HEK293 (cell line): ENCODE results near the gene CHST14.

Source experiments
- CTCF ChIA-PET: fragments of 350-600 bp; formaldehyde crosslinking; extraction: SDS; loops from one replicate; lab custom pipeline; 2021; ENCODE audit warnings: antibody characterized with exemption; lab: Yijun Ruan, JAX
- POLR2A ChIA-PET: fragments of 300-600 bp; formaldehyde crosslinking; extraction: SDS; loops from one replicate; lab custom pipeline; 2020; ENCODE audit warnings: antibody characterized with exemption, inconsistent platforms; lab: Yijun Ruan, JAX
- H3K27ac ChIP-seq: fragments of 200-500 bp; sonication (Bioruptor generic); 2 replicates; pipeline ENCODE4 v1.5.1; 2014; ENCODE audit warnings: low read depth, low read length, control low read depth, inconsistent platforms; ENCODE audit errors: extremely low read depth
- H3K36me3 ChIP-seq, 2 experiments: fragments of 200-500 bp in 1 of 2; sonication (Bioruptor generic) in 1 of 2; 1 replicate in 1 of 2; 2 replicates in 1 of 2; pipeline ENCODE4 v1.5.1; 2014 to 2017; ENCODE audit warnings: inconsistent platforms in 2 of 2, low read length in 2 of 2; ENCODE audit not compliant: control insufficient read depth in 2 of 2, insufficient read depth in 1 of 2
- H3K4me1 ChIP-seq: fragments of 200-500 bp; sonication (Bioruptor generic); 2 replicates; pipeline ENCODE4 v1.5.1; 2014; ENCODE audit warnings: mild to moderate bottlenecking, low read length, inconsistent platforms; ENCODE audit not compliant: control insufficient read depth, insufficient read depth
- H3K4me3 ChIP-seq: 2 replicates; pipeline ENCODE4 v1.5.1; 2011; ENCODE audit warnings: low read depth, mild to moderate bottlenecking, control low read depth, low read length, moderate library complexity
- H3K9me3 ChIP-seq: fragments of 200-500 bp; sonication (Bioruptor generic); 2 replicates; pipeline ENCODE4 v1.5.1; 2014; ENCODE audit warnings: low read depth, low read length, inconsistent platforms; ENCODE audit not compliant: control insufficient read depth, insufficient read depth
- BCL11B ChIP-seq: fragments of 450-650 bp; formaldehyde crosslinking; IDR thresholded peaks from 2 replicates; pipeline ENCODE4 v1.5.1; 2016; ENCODE audit warnings: low read depth, missing biosample characterization, missing genetic modification characterization
- GLIS1 ChIP-seq: fragments of 450-650 bp; formaldehyde crosslinking; IDR thresholded peaks from 2 replicates; pipeline ENCODE4 v1.5.1; 2016; ENCODE audit warnings: missing biosample characterization, missing genetic modification characterization
- GLIS2 ChIP-seq: fragments of 450-650 bp; formaldehyde crosslinking; IDR thresholded peaks from 2 replicates; pipeline ENCODE4 v1.5.1; 2016; ENCODE audit warnings: missing biosample characterization, missing genetic modification characterization
- HOXD13 ChIP-seq: sonication (generic); formaldehyde crosslinking; IDR thresholded peaks from 2 replicates; pipeline ENCODE4 v1.8.0; 2022; ENCODE audit warnings: missing genetic modification reagents, borderline replicate concordance
- IKZF3 ChIP-seq: fragments of 450-650 bp; IDR thresholded peaks from 2 replicates; pipeline ENCODE4 v1.5.0; 2018; ENCODE audit warnings: missing biosample characterization, mild to moderate bottlenecking, missing genetic modification characterization, moderate library complexity
- SP2 ChIP-seq: fragments of 450-650 bp; formaldehyde crosslinking; IDR thresholded peaks from 2 replicates; pipeline ENCODE4 v1.5.1; 2016; ENCODE audit warnings: missing biosample characterization, missing genetic modification characterization
- SP3 ChIP-seq: fragments of 450-650 bp; formaldehyde crosslinking; IDR thresholded peaks from 2 replicates; pipeline ENCODE4 v1.5.1; 2016; ENCODE audit warnings: missing biosample characterization, missing genetic modification characterization
- TRIM28 ChIP-seq: IDR thresholded peaks from 2 replicates; pipeline ENCODE4 v1.6.1; 2011; ENCODE audit warnings: low read length, control low read depth, borderline replicate concordance
- ZBTB20 ChIP-seq: fragments of 450-650 bp; formaldehyde crosslinking; IDR thresholded peaks from 2 replicates; pipeline ENCODE4 v1.5.1; 2016; ENCODE audit warnings: missing biosample characterization, missing genetic modification characterization
- ZBTB8A ChIP-seq: fragments of 450-650 bp; formaldehyde crosslinking; IDR thresholded peaks from 2 replicates; pipeline ENCODE4 v1.5.1; 2016; ENCODE audit warnings: missing biosample characterization, missing genetic modification characterization
- ZEB2 ChIP-seq: fragments of 450-650 bp; formaldehyde crosslinking; IDR thresholded peaks from 2 replicates; pipeline ENCODE4 v1.5.1; 2016; ENCODE audit warnings: missing biosample characterization, missing genetic modification characterization
- ZNF140 ChIP-seq: fragments of 450-650 bp; formaldehyde crosslinking; IDR thresholded peaks from 2 replicates; pipeline ENCODE4 v1.5.1; 2016; ENCODE audit warnings: missing biosample characterization, missing genetic modification characterization
- ZNF16 ChIP-seq: fragments of 450-650 bp; formaldehyde crosslinking; IDR thresholded peaks from 2 replicates; pipeline ENCODE4 v1.5.1; 2016; ENCODE audit warnings: low read depth, missing biosample characterization, missing genetic modification characterization
- ZNF311 ChIP-seq: fragments of 450-650 bp; formaldehyde crosslinking; IDR thresholded peaks from 2 replicates; pipeline ENCODE4 v1.5.1; 2017; ENCODE audit warnings: missing biosample characterization, missing genetic modification characterization, borderline replicate concordance
- ZNF324 ChIP-seq: fragments of 450-650 bp; formaldehyde crosslinking; IDR thresholded peaks from 2 replicates; pipeline ENCODE4 v1.5.1; 2016; ENCODE audit warnings: missing biosample characterization, missing genetic modification characterization
- ZNF341 ChIP-seq: fragments of 450-650 bp; formaldehyde crosslinking; IDR thresholded peaks from 2 replicates; pipeline ENCODE4; 2016; ENCODE audit warnings: low read depth, missing biosample characterization, missing genetic modification characterization
- ZNF354C ChIP-seq: fragments of 450-650 bp; formaldehyde crosslinking; IDR thresholded peaks from 2 replicates; pipeline ENCODE4 v1.5.1; 2016; ENCODE audit warnings: missing biosample characterization, missing genetic modification characterization, low read depth, borderline replicate concordance
- ZNF785 ChIP-seq: fragments of 450-650 bp; formaldehyde crosslinking; IDR thresholded peaks from 2 replicates; pipeline ENCODE4 v1.5.1; 2016; ENCODE audit warnings: missing biosample characterization, missing genetic modification characterization
- ZSCAN23 ChIP-seq: fragments of 450-650 bp; formaldehyde crosslinking; IDR thresholded peaks from 2 replicates; pipeline ENCODE4 v1.5.1; 2016; ENCODE audit warnings: missing biosample characterization, missing genetic modification characterization
- ZSCAN30 ChIP-seq: fragments of 450-650 bp; IDR thresholded peaks from 2 replicates; pipeline ENCODE4 v1.5.1; 2018; ENCODE audit warnings: missing biosample characterization, mild to moderate bottlenecking, missing genetic modification characterization, moderate library complexity
- TF ChIP-seq, protein P1 (sequence below): fragments of 450-650 bp; formaldehyde crosslinking; IDR thresholded peaks from 2 replicates; pipeline ENCODE4 v1.5.1; 2016; ENCODE audit warnings: missing biosample characterization, missing genetic modification characterization
- TF ChIP-seq, protein P2 (sequence below): fragments of 450-650 bp; formaldehyde crosslinking; IDR thresholded peaks from 2 replicates; pipeline ENCODE4 v1.5.1; 2017; ENCODE audit warnings: missing biosample characterization, missing genetic modification characterization

Gene CHST14

DNA sequence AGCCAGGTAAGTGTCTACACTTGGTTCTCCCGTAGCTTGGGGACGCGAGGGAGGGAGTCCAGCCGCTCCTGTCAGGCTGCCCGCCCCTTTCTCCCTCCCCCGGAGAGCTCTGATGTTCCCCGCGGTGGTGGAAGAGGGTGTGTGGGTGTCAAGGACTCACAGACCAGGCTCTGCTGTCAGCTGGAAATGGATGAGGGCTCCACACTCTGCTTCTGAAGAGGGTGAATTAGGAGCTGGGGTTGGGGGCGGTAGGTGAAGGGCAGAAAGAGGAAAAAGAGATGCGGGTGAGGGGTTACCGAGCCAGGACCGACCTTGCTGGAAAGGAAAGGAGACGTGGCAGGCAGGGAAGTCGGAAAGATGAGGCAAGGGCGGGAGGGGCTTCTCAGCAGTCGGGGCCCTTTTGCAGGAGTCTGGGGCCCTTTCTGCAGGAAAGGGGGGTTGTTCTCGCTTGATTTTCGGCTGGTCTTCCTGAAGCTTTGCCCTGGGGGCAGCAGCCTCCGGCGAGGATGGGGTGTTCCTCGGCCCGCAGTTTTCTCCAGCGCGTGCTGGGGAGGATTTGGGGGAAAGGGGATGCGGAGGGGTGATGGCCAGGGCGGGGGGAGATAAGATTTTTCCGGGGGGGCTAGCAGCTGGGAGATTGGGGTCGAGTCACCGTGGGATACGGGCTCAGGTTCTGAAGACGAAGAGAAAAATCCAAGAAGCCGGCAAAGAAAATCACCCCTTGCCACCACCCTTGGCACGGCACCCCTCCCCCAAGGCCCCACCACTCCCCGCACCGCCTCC lies 30.6 kb upstream of the CHST14 start (continued):
- TF ChIP-seq ZEB2 (no peak), ZSCAN23 (no peak), HOXD13 (CRISPR knock-in tag) (no peak), ZNF324 (tag by site-specific recombination) (no peak), ZNF354C (tag by site-specific recombination) (no peak), GLIS1 (peak; percentile 70), BCL11B (no peak), ZNF785 (tag by site-specific recombination) (no peak), TRIM28 (no peak), ZNF140 (tag by site-specific recombination) (no peak)
- TF ChIP-seq, protein P1, sequence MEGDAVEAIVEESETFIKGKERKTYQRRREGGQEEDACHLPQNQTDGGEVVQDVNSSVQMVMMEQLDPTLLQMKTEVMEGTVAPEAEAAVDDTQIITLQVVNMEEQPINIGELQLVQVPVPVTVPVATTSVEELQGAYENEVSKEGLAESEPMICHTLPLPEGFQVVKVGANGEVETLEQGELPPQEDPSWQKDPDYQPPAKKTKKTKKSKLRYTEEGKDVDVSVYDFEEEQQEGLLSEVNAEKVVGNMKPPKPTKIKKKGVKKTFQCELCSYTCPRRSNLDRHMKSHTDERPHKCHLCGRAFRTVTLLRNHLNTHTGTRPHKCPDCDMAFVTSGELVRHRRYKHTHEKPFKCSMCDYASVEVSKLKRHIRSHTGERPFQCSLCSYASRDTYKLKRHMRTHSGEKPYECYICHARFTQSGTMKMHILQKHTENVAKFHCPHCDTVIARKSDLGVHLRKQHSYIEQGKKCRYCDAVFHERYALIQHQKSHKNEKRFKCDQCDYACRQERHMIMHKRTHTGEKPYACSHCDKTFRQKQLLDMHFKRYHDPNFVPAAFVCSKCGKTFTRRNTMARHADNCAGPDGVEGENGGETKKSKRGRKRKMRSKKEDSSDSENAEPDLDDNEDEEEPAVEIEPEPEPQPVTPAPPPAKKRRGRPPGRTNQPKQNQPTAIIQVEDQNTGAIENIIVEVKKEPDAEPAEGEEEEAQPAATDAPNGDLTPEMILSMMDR (tag by site-specific recombination), result no peak

DNA sequence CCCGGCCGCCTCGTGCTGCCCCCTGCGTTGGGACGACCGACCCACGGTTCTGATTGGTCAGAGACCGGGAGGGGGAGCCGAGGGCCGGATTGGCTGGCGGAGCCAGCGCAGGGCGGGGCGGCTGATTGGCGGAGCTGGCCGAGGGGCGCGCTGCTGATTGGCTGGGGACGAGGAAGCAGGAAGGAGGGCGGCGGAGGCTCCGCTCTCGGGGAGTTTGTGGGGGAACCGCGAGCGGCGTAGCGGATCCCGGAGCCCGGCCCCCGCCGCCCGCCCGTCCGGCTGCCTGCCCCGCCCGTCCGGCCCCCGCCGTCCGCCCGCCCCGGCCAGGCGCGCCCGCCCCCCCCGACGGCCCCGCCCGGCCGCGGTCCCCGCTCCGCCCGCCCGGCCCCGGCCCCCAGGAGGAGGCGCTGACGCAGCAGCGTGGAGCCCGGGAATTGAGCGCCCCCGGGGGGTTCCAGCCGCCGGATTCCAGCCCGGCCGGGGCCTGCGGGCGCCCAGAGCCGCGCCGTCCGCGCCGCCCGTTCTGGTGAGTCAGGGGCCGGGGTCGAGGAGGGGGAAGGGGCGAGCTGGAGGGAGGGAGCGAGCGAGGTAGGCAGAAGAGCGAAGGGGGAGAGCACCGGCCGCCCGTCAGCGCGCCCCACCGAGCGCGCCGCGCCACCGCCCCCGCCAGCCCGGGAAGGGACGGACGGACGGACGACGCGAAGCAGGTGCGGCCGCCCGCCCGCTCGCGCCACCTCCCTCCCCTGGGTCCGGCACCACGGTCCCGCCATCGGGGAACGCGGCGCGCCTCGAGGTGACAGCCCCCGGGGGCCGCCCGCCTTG lies 29.8 kb upstream of the CHST14 start, which contains the start of gene BAHD1:
Gene BAHD1, plus strand, starts transcription at position 211 of the 822 bp plus-strand sequence. CDS start 17,512 bp downstream, outside the sequence.
- no peaks in the 10 kb centered on the region for H3K36me3 ChIP-seq
- H3K4me1 ChIP-seq, result peaks cover 21% of the 10 kb centered on the region
- ChIA-PET CTCF (interaction anchor here (0.5 to 1.5 kb wide), 6 partner anchors 8 to 72 kb away, joined by 3 to 6 read pairs (median 4); no protein-coding TSS in a partner anchor), POLR2A (interaction anchor here (0.5 to 2.2 kb wide), 8 partner anchors 10 to 457 kb away, joined by 3 to 12 read pairs (median 4); partner anchors contain the start of genes CHST14 and IVD)
- H3K9me3 ChIP-seq, result no peaks in the 10 kb centered on the region
- H3K27ac ChIP-seq, result peak within 1 kb of the TSS; percentile 73; the same call in 1 of the 2 replicates
- TF ChIP-seq ZNF311 (tag by site-specific recombination) (no peak), ZNF785 (tag by site-specific recombination) (no peak), SP3 (tag by site-specific recombination) (peak; percentile 64), IKZF3 (tag by site-specific recombination) (0 out of 2 replicates have a peak, but pooled peaks have one; percentile 28), ZBTB8A (tag by site-specific recombination) (peak; percentile 82), SP2 (tag by site-specific recombination) (peak; percentile 88), ZNF341 (tag by site-specific recombination) (peak; percentile 94), GLIS1 (peak; percentile 64; the same call in 1 of the 2 replicates), ZSCAN30 (tag by site-specific recombination) (0 out of 2 replicates have a peak, but pooled peaks have one; percentile 24), ZBTB20 (tag by site-specific recombination) (peak; percentile 69; the same call in 1 of the 2 replicates), ZNF16 (tag by site-specific recombination) (no peak), GLIS2 (peak; percentile 61)
- TF ChIP-seq, protein P2, sequence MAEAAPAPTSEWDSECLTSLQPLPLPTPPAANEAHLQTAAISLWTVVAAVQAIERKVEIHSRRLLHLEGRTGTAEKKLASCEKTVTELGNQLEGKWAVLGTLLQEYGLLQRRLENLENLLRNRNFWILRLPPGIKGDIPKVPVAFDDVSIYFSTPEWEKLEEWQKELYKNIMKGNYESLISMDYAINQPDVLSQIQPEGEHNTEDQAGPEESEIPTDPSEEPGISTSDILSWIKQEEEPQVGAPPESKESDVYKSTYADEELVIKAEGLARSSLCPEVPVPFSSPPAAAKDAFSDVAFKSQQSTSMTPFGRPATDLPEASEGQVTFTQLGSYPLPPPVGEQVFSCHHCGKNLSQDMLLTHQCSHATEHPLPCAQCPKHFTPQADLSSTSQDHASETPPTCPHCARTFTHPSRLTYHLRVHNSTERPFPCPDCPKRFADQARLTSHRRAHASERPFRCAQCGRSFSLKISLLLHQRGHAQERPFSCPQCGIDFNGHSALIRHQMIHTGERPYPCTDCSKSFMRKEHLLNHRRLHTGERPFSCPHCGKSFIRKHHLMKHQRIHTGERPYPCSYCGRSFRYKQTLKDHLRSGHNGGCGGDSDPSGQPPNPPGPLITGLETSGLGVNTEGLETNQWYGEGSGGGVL (tag by site-specific recombination), result peak; percentile 39; the same call in 1 of the 2 replicates
- peak within 1 kb of the TSS; percentile 61 for H3K4me3 ChIP-seq
